B cell (primary cell): ENCODE data around the gene ZMIZ1. TPM values are rescaled to one million over a fixed set of nuclear protein-coding genes. Genes with fewer than 3 reads are reported as not detected.

ENCODE experiments used
- ATAC-seq: fragments of 200-7000 bp; cut with Tn5 transposase; one replicate; pipeline ENCODE4 v1.10.0; 2021; ENCODE audit warnings: low read depth, mild to moderate bottlenecking, moderate number of reproducible peaks, moderate library complexity
- CTCF ChIA-PET: fragments of 350-600 bp; sonication (Branson Sonifier 250); formaldehyde crosslinking; loops from one replicate; lab custom pipeline; 2021; ENCODE audit warnings: antibody characterized with exemption, inconsistent platforms; lab: Charles Lee
- POLR2A ChIA-PET: fragments of 350-600 bp; sonication (Branson Sonifier 250); formaldehyde crosslinking; loops from one replicate; lab custom pipeline; 2021; ENCODE audit warnings: antibody characterized with exemption; lab: Charles Lee
- DNase-seq: peaks from one replicate; pipeline ENCODE4 v3.0.0; 2013
- H2AFZ ChIP-seq: 2 replicates; pipeline ENCODE4 v1.6.1; 2012; ENCODE audit warnings: mild to moderate bottlenecking, low read depth, low read length; ENCODE audit not compliant: insufficient read depth, poor library complexity, severe bottlenecking
- H3K27ac ChIP-seq, 2 donors: 1 replicate in 1 of 2; 2 replicates in 1 of 2; pipeline ENCODE4 v1.5.1; 2012 to 2013; ENCODE audit warnings: low read length in 2 of 2, mild to moderate bottlenecking in 2 of 2, moderate library complexity in 1 of 2
- H3K27me3 ChIP-seq, 4 experiments: fragments of 200-600 bp in 1 of 4; sonication (generic) in 1 of 4; replicated peaks in 1 of 4; 1 replicate in 2 of 4; 2 replicates in 2 of 4; pipeline versions ENCODE4 v1.6.1 to v1.7.0; 2013 to 2016; ENCODE audit warnings: low read length in 3 of 4, mild to moderate bottlenecking in 2 of 4, mixed read lengths in 1 of 4, moderate library complexity in 1 of 4; ENCODE audit not compliant: insufficient read depth in 4 of 4, control insufficient read depth in 3 of 4; ENCODE audit errors: control extremely low read depth in 1 of 4
- H3K36me3 ChIP-seq, 2 experiments: replicated peaks in 1 of 2; 1 replicate in 1 of 2; 2 replicates in 1 of 2; pipeline versions ENCODE4 v1.6.1 to v1.7.1; 2013; ENCODE audit warnings: low read length in 1 of 2; ENCODE audit not compliant: insufficient read depth in 2 of 2, control insufficient read depth in 1 of 2; ENCODE audit errors: control extremely low read depth in 1 of 2, extremely low read depth in 1 of 2
- H3K4me1 ChIP-seq, 2 donors: fragments of 200-600 bp in 1 of 2; sonication (generic) in 1 of 2; 1 replicate in 1 of 2; 2 replicates in 1 of 2; pipeline versions ENCODE4 v1.5.1 to v1.6.1; 2013 to 2017; ENCODE audit warnings: low read length in 2 of 2; ENCODE audit not compliant: control insufficient read depth in 2 of 2, insufficient read depth in 2 of 2
- H3K4me2 ChIP-seq: replicated peaks from 2 replicates; pipeline ENCODE3; 2012; ENCODE audit warnings: mild to moderate bottlenecking, low read depth, low read length; ENCODE audit not compliant: poor library complexity, severe bottlenecking
- H3K4me3 ChIP-seq, 5 experiments: fragments of 200-600 bp in 1 of 5; sonication (generic) in 1 of 5; 1 replicate in 3 of 5; 2 replicates in 2 of 5; pipeline versions ENCODE4 v1.5.1 to v1.7.0; 2011 to 2016; ENCODE audit warnings: low read length in 4 of 5, mild to moderate bottlenecking in 4 of 5, low read depth in 2 of 5, control low read depth in 1 of 5, moderate library complexity in 1 of 5; ENCODE audit not compliant: insufficient read depth in 1 of 5; ENCODE audit errors: control extremely low read depth in 1 of 5, extremely low read depth in 1 of 5
- H3K79me2 ChIP-seq: fragments of 200-600 bp; sonication (generic); one replicate; pipeline ENCODE4 v1.6.0; 2016; ENCODE audit warnings: low read length; ENCODE audit not compliant: control insufficient read depth, insufficient read depth
- H3K9ac ChIP-seq: fragments of 200-600 bp; sonication (generic); 2 replicates; pipeline ENCODE4 v1.6.1; 2017; ENCODE audit warnings: mild to moderate bottlenecking, low read length, moderate library complexity
- H3K9me3 ChIP-seq, 3 donors: one replicate each; pipeline versions ENCODE4 v1.6.1 to v1.7.1; 2013; ENCODE audit warnings: low read length in 2 of 3; ENCODE audit not compliant: control insufficient read depth in 2 of 3, insufficient read depth in 1 of 3; ENCODE audit errors: control extremely low read depth in 1 of 3
- H4K20me1 ChIP-seq: 2 replicates; pipeline ENCODE4 v1.6.0; 2012; ENCODE audit warnings: mild to moderate bottlenecking, low read length; ENCODE audit not compliant: insufficient read depth, control insufficient read depth, poor library complexity, severe bottlenecking
- H3K27ac Mint-ChIP-seq: one replicate; pipeline ENCODE4 v1.8.0; 2021; ENCODE audit warnings: mixed read lengths
- H3K27me3 Mint-ChIP-seq: one replicate; pipeline ENCODE4 v1.8.0; 2021; ENCODE audit warnings: mixed read lengths
- H3K4me1 Mint-ChIP-seq: one replicate; pipeline ENCODE4 v1.8.0; 2021; ENCODE audit warnings: mixed read lengths
- H3K4me3 Mint-ChIP-seq: one replicate; pipeline ENCODE4 v1.8.0; 2021; ENCODE audit warnings: mixed read lengths
- H3K9me3 Mint-ChIP-seq: one replicate; pipeline ENCODE4 v1.8.0; 2022; ENCODE audit warnings: mixed read lengths; ENCODE audit not compliant: insufficient read depth
- CTCF ChIP-seq: fragments of 200-600 bp; IDR thresholded peaks from one replicate; pipeline ENCODE4 v1.8.0; 2022; ENCODE audit warnings: antibody characterized with exemption, mild to moderate bottlenecking
- EZH2 ChIP-seq: IDR thresholded peaks from 2 replicates; pipeline ENCODE4 v1.6.1; 2012; ENCODE audit warnings: borderline replicate concordance, low read depth, mild to moderate bottlenecking, moderate library complexity, low read length; ENCODE audit not compliant: insufficient read depth, poor library complexity, severe bottlenecking
- WGBS: methylation state at CpG from one replicate; pipeline ENCODE4 v1.1.5; 2013; ENCODE audit warnings: missing lambda C conversion rate; ENCODE audit not compliant: insufficient coverage; 5-methylcytosine and 5-hydroxymethylcytosine counted together
- intact Hi-C: fragments of 100-400 bp; cut with micrococcal nuclease; formaldehyde crosslinking; loops from one replicate; pipeline ENCODE4 v1.10.0; 2022
- polyA plus RNA-seq: library from polyadenylated mRNA; depleted of rRNA; stranded (reverse); fragments of >200 nt; gene quantifications from 2 replicates; pipeline ENCODE4 v1.2.3, GENCODE V29; 2012
- total RNA-seq, 2 donors: library from RNA; stranded (reverse); fragments of 120-200 nt in 1 of 2; gene quantifications; 1 replicate in 1 of 2; 2 replicates in 1 of 2; pipeline versions ENCODE4 v1.2.3 to v1.2.4, GENCODE V29; 2013 to 2022

ZMIZ1 gene
- total and polyA plus RNA-seq, 2 donors (not counting 1 experiment from before 2014, with no cell fraction given): 14.3 to 64.9 TPM

DNA sequence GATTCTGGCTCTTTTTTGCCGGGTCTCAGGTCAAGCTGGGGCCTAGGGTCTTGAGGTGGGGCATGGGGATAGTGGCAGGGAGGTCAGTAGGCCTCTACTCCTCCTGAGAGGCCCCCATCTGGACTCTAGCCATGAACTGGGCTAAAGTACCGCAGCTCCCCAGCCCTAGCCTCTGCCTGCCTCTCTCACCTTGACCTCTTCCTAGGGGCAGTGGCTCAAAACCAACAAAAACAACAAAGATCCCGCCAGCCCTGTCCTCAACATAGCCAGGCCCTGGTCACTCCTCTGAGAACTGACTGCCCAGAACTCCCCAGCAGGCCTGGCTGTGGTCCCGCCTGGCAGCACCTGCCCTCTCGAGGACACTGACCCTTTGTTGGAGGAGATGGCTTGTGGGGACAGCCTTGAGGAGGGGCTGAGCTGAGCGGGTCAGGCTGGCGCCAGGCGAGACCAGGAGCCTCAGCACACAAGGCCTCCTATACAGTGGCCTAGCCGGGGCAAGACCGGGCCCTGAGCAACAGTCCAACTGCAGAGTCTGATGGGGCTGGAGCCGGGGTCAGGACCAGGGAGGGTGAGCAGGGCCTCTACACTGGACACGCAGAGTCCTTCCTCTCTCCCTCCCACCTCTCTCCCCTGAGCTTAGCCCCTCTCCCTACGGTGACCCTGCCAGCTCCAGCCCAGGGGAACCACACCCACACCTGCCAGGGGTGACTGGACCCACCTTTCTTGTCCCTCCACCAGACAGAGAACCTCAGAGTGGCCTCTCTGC, 266.9 kb downstream of the ZMIZ1 start:
- WGBS: 91% methylated on average over 12 of the region's 13 CpGs
- TF ChIP-seq CTCF: no peak
- no peak for TF ChIP-seq EZH2
- ChIA-PET POLR2A (no interaction called here), CTCF (interaction anchor here (1.9 kb wide), 1 partner anchor 91 kb away, joined by 4 read pairs; no protein-coding TSS in a partner anchor)
- H3K9me3 Mint-ChIP-seq: no peaks in the 10 kb centered on the region
- no peaks in the 10 kb centered on the region for H3K79me2 ChIP-seq
- no peak overlapping the region for H3K4me2 ChIP-seq
- no peaks in the 10 kb centered on the region for H3K27me3 ChIP-seq
- ATAC-seq (no peak), DNase-seq (no peak)
- no peaks in the 10 kb centered on the region for H3K27me3 Mint-ChIP-seq
- H4K20me1 ChIP-seq: no peaks in the 10 kb centered on the region
- H3K4me3 Mint-ChIP-seq: no peak overlapping the region
- intact Hi-C loops: no loop called here
- H3K27ac Mint-ChIP-seq: no peak overlapping the region
- H3K4me1 ChIP-seq: peaks cover 8 to 13% of the 10 kb centered on the region in 2 donors
- no peak overlapping the region for H3K9ac ChIP-seq
- no peak overlapping the region for H3K4me3 ChIP-seq
- H2AFZ ChIP-seq: no peak overlapping the region
- H3K9me3 ChIP-seq: peaks cover 0 to 2% (median 0%) of the 10 kb centered on the region in 3 donors
- H3K36me3 ChIP-seq: no peaks in the 10 kb centered on the region
- peaks cover 20% of the 10 kb centered on the region for H3K4me1 Mint-ChIP-seq
- no peak overlapping the region for H3K27ac ChIP-seq

GRCh38 chr10:79336276-79336675, 267.5 kb downstream of the ZMIZ1 start:
- intact Hi-C loops: no loop called here
- H3K9me3 Mint-ChIP-seq: no peaks in the 10 kb centered on the region
- ChIA-PET CTCF (interaction anchor here (1.1 kb wide), 1 partner anchor 11 kb away, joined by 3 read pairs; the partner anchor contains the start of gene PPIF), POLR2A (no interaction called here)
- Histone ChIP-seq H3K36me3 (no peaks in the 10 kb centered on the region), H3K4me2 (no peak overlapping the region), H3K79me2 (no peaks in the 10 kb centered on the region), H2AFZ (no peak overlapping the region), H3K27ac (no peak overlapping the region), H4K20me1 (no peaks in the 10 kb centered on the region), H3K27me3 (no peaks in the 10 kb centered on the region), H3K9me3 (peaks cover 0 to 2% (median 0%) of the 10 kb centered on the region in 3 donors), H3K4me3 (no peak overlapping the region), H3K9ac (no peak overlapping the region), H3K4me1 (peaks cover 8 to 9% of the 10 kb centered on the region in 2 donors)
- no peak for ATAC-seq
- no peaks in the 10 kb centered on the region for H3K27me3 Mint-ChIP-seq
- no peak overlapping the region for H3K4me3 Mint-ChIP-seq
- WGBS: 97% methylated on average over 3 of the region's 3 CpGs
- H3K27ac Mint-ChIP-seq: no peak overlapping the region
- H3K4me1 Mint-ChIP-seq: peaks cover 15% of the 10 kb centered on the region
- no peak for DNase-seq
- TF ChIP-seq CTCF (no peak), EZH2 (no peak)
